Heart left ventricle (tissue), 16 donors: ENCODE results near the gene ANGPTL5. TPM values are rescaled to one million over a fixed set of nuclear protein-coding genes. Genes with fewer than 3 reads are reported as not detected.
"Not testable (repeated sequence)": the region's sequence is repeated elsewhere in the genome, so short reads cannot be mapped to it uniquely, and the experiment has no call there.

Experiments
- ATAC-seq, 4 donors: fragments of 200-7000 bp; cut with Tn5 transposase; one replicate each; pipeline ENCODE4 v1.9.1; 2020 to 2022; ENCODE audit warnings: moderate library complexity in 4 of 4, mild to moderate bottlenecking in 3 of 4, moderate number of reproducible peaks in 1 of 4
- DNase-seq, 5 donors: peaks; one replicate each; pipeline ENCODE4 v3.0.0-alpha.2; 2020
- H3K27ac ChIP-seq, 12 donors: fragments of 200-600 bp; sonication (generic) in 4 of 12; one replicate each; pipeline versions ENCODE4 v1.5.0 to v1.8.0; 2016 to 2022; ENCODE audit warnings: mild to moderate bottlenecking in 2 of 12
- H3K27me3 ChIP-seq, 9 donors: fragments of 200-600 bp; sonication (generic) in 2 of 9; one replicate each; pipeline versions ENCODE4 v1.5.1 to v1.8.0; 2016 to 2022; ENCODE audit warnings: mild to moderate bottlenecking in 3 of 9
- H3K36me3 ChIP-seq, 9 donors: fragments of 200-600 bp; sonication (generic) in 2 of 9; one replicate each; pipeline versions ENCODE4 v1.5.0 to v1.8.0; 2018 to 2022; ENCODE audit warnings: mild to moderate bottlenecking in 2 of 9
- H3K4me1 ChIP-seq, 12 donors: fragments of 200-600 bp; sonication (generic) in 4 of 12; one replicate each; pipeline versions ENCODE4 v1.5.0 to v1.8.0; 2016 to 2022; ENCODE audit warnings: mild to moderate bottlenecking in 3 of 12
- H3K4me3 ChIP-seq, 12 donors: fragments of 200-600 bp; sonication (generic) in 4 of 12; one replicate each; pipeline versions ENCODE4 v1.5.0 to v1.8.0; 2017 to 2022; ENCODE audit warnings: mild to moderate bottlenecking in 9 of 12, moderate library complexity in 4 of 12
- H3K9me3 ChIP-seq, 12 donors: fragments of 200-600 bp; sonication (generic) in 4 of 12; one replicate each; pipeline versions ENCODE4 v1.5.0 to v1.8.0; 2016 to 2022; ENCODE audit warnings: mild to moderate bottlenecking in 1 of 12
- CTCF ChIP-seq, 12 donors: fragments of 200-600 bp; sonication (generic) in 4 of 12; IDR thresholded peaks; one replicate each; pipeline versions ENCODE4 v1.5.0 to v1.8.0; 2018 to 2022; ENCODE audit warnings: antibody characterized with exemption in 12 of 12, mild to moderate bottlenecking in 5 of 12
- POLR2A ChIP-seq, 2 donors: fragments of 450-650 bp; IDR thresholded peaks; one replicate each; pipeline ENCODE4 v1.6.1; 2017; ENCODE audit warnings: antibody characterized with exemption in 2 of 2, mild to moderate bottlenecking in 2 of 2, moderate library complexity in 2 of 2
- WGBS, 4 donors: extraction: QIAGEN DNeasy Blood & Tissue Kit in 2 of 4; methylation state at CpG; one replicate each; pipeline versions ENCODE4 v1.1.5 to v1.1.7; 2013 to 2018; 5-methylcytosine and 5-hydroxymethylcytosine counted together
- intact Hi-C, 10 donors: fragments of 100-400 bp; cut with DNase I; formaldehyde crosslinking; loops; one replicate each; pipeline versions ENCODE4 v1.11.1 to v1.14.2; 2022
- long read RNA-seq, 3 donors: library from polyadenylated mRNA; unstranded; transcript quantifications; one replicate each; pipeline ENCODE4 v2.0.0, GENCODE V29; 2020 to 2021
- polyA plus RNA-seq, 2 donors: library from polyadenylated mRNA; stranded (reverse); fragments of 200-250 nt; gene quantifications; one replicate each; pipeline ENCODE4 v1.2.3, GENCODE V29; 2013
- total RNA-seq, 9 donors: library from RNA; depleted of rRNA in 2 of 9; stranded (reverse); fragments of >200 nt in 2 of 9; fragmentation: NEBNext Ultra II Directional in 3 of 9; extraction: Animal tissue kit (Norgen Biotek cat#: 25700) in 3 of 9; gene quantifications; one replicate each; pipeline versions ENCODE4 v1.1.0 to v1.2.4, GENCODE V29; 2016 to 2023
- donor health status: ischemic (EF 13 %, LVEDD 7.1; RV severe dilation, severe dysfunction).
- donor health status: healthy with polysubstance abuse.
- donor health status: DM: no; HTN: yes; CAD: no.
- donor health status: DM: no; HTN: no; CAD: no.
- donor health status: ischemic (EF 25% LVEDD 6.9; RV normal size, moderate dysfunction).
- donor health status: ischemic (EF 25% LVEDD 5.7; RV mildly dilated, moderate dysfunction).
- donor health status: healthy.
- donor health status: DM: yes; HTN: yes; CAD: no.
- donor health status: ischemic (EF 35%, LVEDD 5.7; RV mildly dilated, moderate dysfunction).
- donor health status: nonischemic (EF 11% LVEDD 7.7; RV severe dilation, severe dysfunction).
- donor health status: DM: yes; HTN: yes; CAD: no.
- donor health status: PGD.
- donor health status: ischemic (EF 29% LVEDD 5.4; RV normal size, mild dysfunction).
- donor health status: nonischemic (EF 23%, LVEDD 6.1; RV moderate dilation, normal function).

ANGPTL5 gene
- 1 to 10 TPM in 3 of 9 donors, under 1 TPM in 6; 0.12 to 1.8 (median 0.77) TPM for total RNA-seq
- under 1 TPM; 0.10 to 0.76 TPM for polyA plus RNA-seq
- long read RNA-seq, donor 1, partial matches to known transcripts = 0 of 1 reads
- long read RNA-seq, donor 1, other reads (novel, unspliced or antisense) = 1 of 1 reads
- long read RNA-seq, donor 2, partial matches to known transcripts = 2 of 2 reads
- long read RNA-seq, donor 2, other reads (novel, unspliced or antisense) = 0 of 2 reads
- long read RNA-seq, donor 3 = 0 reads

- no peak for DNase-seq
- peaks cover 0 to 27% (median 7%) of the 10 kb centered on the region in 12 donors for H3K4me1 ChIP-seq
- H3K36me3 ChIP-seq = peaks cover 0 to 7% (median 0%) of the 10 kb centered on the region in 9 donors
- H3K27me3 ChIP-seq = no peaks in the 10 kb centered on the region
- H3K9me3 ChIP-seq = no peaks in the 10 kb centered on the region
- no peak for TF ChIP-seq POLR2A (IDR thresholded peaks at IDR 0.05)
- no peak for TF ChIP-seq CTCF (IDR thresholded peaks at IDR 0.05)
- intact Hi-C loops = loop anchor here in 2 of 10 donors (5.0 to 10.0 kb wide), 3 partner anchors 88 to 188 kb away; no protein-coding TSS in a partner anchor
- ATAC-seq = no peak
- WGBS, 4 donors = 64 to 66% (median 66%) methylated on average over 2 of the region's 2 CpGs
- peak within 1 kb of the TSS; percentile 48 to 82 (median 72) for H3K4me3 ChIP-seq
- peak within 1 kb of the TSS; percentile 52 to 86 (median 74) for H3K27ac ChIP-seq
Measured at GRCh38 chr11:101916422-101916821, at the start of gene ANGPTL5. Gene ANGPTL5, minus strand, starts transcription at chr11:101916522. Its CDS starts 8,613 bp downstream, at chr11:101907909.

GRCh38 chr11:101964200-101964599 lies 47.9 kb upstream of the ANGPTL5 start:
- H3K27ac ChIP-seq, H3K27me3 ChIP-seq, H3K4me3 ChIP-seq, ATAC-seq, intact Hi-C loops, DNase-seq, H3K9me3 ChIP-seq, H3K4me1 ChIP-seq: not testable (repeated sequence)
- peaks cover 0 to 39% (median 0%) of the 10 kb centered on the region in 9 donors for H3K36me3 ChIP-seq
- WGBS, 4 donors = 95 to 97% (median 97%) methylated on average over 10 of the region's 10 CpGs

- Histone ChIP-seq H3K36me3 (peaks cover 0 to 58% (median 0%) of the 10 kb centered on the region in 9 donors), H3K4me3 (no peak overlapping the region), H3K27me3 (no peaks in the 10 kb centered on the region), H3K4me1 (no peaks in the 10 kb centered on the region), H3K27ac (no peak overlapping the region), H3K9me3 (no peaks in the 10 kb centered on the region)
- intact Hi-C loops = no loop called here
- no peak for TF ChIP-seq CTCF (IDR thresholded peaks at IDR 0.05)
- TF ChIP-seq POLR2A (IDR thresholded peaks at IDR 0.05) = no peak
- ATAC-seq = no peak
- DNase-seq = no peak
- 72 to 84% (median 82%) methylated on average over 1 of the region's 1 CpG for WGBS, 4 donors
Measured at GRCh38 chr11:101960231-101960630, 43.9 kb upstream of the ANGPTL5 start.

GRCh38 chr11:101955701-101956100 lies 39.4 kb upstream of the ANGPTL5 start:
- Histone ChIP-seq H3K27me3 (no peaks in the 10 kb centered on the region), H3K36me3 (peaks cover 0 to 33% (median 0%) of the 10 kb centered on the region in 9 donors), H3K9me3 (no peaks in the 10 kb centered on the region), H3K4me3 (no peak overlapping the region), H3K4me1 (no peaks in the 10 kb centered on the region), H3K27ac (no peak overlapping the region)
- no peak for DNase-seq
- ATAC-seq = no peak
- TF ChIP-seq CTCF (IDR thresholded peaks at IDR 0.05) = no peak
- TF ChIP-seq POLR2A (IDR thresholded peaks at IDR 0.05) = no peak
- intact Hi-C loops = no loop called here
- 81 to 89% (median 88%) methylated on average over 5 of the region's 5 CpGs for WGBS, 4 donors
